GM12865 (cell line): ENCODE results near the gene PTH2.
"Not testable (repeated sequence)": the region's sequence is repeated elsewhere in the genome, so short reads cannot be mapped to it uniquely, and the experiment has no call there.

Experiments
- DNase-seq: peaks from one replicate; pipeline ENCODE4 v3.0.0; 2010; ENCODE audit warnings: low read depth
- H3K4me3 ChIP-seq: 2 replicates; pipeline ENCODE4 v1.5.1; 2011; ENCODE audit warnings: mild to moderate bottlenecking, low read depth, low read length, control low read depth
- TF ChIP-seq, protein P1 (sequence below): IDR thresholded peaks from 2 replicates; pipeline ENCODE4 v1.5.1; 2011; ENCODE audit warnings: low read length, control low read depth, low read depth, inconsistent platforms; ENCODE audit not compliant: insufficient read depth; ENCODE audit errors: missing control alignments

PTH2 gene

DNA sequence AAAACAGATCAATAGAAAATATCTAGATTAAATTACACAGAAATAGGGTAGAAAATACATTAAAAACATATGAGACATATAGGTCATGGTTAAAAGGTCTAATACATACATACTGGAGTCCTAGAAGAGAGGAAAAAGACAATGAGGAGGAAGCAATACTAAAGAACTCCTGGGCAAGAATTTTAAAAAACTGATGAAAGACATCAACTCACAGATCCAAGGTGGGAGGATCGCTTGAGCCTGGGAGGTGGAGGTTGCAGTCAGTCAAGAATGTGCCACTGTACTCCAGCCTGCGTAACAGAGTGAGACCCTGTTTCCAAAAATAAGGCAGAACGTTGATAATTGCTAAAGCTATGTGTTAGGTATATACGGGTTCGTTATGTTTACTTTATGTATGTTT lies 40.6 kb downstream of the PTH2 start:
- TF ChIP-seq, protein P1, sequence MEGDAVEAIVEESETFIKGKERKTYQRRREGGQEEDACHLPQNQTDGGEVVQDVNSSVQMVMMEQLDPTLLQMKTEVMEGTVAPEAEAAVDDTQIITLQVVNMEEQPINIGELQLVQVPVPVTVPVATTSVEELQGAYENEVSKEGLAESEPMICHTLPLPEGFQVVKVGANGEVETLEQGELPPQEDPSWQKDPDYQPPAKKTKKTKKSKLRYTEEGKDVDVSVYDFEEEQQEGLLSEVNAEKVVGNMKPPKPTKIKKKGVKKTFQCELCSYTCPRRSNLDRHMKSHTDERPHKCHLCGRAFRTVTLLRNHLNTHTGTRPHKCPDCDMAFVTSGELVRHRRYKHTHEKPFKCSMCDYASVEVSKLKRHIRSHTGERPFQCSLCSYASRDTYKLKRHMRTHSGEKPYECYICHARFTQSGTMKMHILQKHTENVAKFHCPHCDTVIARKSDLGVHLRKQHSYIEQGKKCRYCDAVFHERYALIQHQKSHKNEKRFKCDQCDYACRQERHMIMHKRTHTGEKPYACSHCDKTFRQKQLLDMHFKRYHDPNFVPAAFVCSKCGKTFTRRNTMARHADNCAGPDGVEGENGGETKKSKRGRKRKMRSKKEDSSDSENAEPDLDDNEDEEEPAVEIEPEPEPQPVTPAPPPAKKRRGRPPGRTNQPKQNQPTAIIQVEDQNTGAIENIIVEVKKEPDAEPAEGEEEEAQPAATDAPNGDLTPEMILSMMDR, result no peak
- no peak overlapping the region for H3K4me3 ChIP-seq
- DNase-seq, result no peak

- no peak overlapping the region for H3K4me3 ChIP-seq
- TF ChIP-seq, protein P1, result no peak
- no peak for DNase-seq
Measured at GRCh38 chr19:49380391-49380790, 42.9 kb downstream of the PTH2 start.

GRCh38 chr19:49378512-49378911 lies 44.7 kb downstream of the PTH2 start:
- no peak for DNase-seq
- TF ChIP-seq, protein P1, result no peak
- no peak overlapping the region for H3K4me3 ChIP-seq

- no peak for DNase-seq
- TF ChIP-seq, protein P1, result no peak
- no peak overlapping the region for H3K4me3 ChIP-seq
Measured at GRCh38 chr19:49374665-49375434, 48.4 kb downstream of the PTH2 start.

DNA sequence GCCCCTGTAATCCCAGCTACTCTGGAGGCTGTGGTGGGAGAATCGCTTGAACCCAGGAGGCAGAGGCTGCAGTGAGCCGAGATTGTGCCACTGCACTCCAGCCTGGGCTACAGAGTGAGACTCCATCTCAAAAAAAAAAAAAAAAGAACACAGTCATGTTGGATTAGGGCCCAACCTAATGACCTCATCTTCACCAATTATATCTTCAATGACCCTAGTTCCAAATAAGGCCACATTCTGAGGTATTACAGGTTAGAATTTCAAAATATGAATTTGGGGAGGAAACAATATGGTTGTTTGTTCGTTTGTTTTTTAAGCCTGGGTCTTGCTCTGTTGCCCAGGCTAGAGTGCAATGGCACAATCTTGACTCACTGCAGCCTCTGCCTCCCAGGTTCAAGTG lies 50.1 kb downstream of the PTH2 start:
- DNase-seq, H3K4me3 ChIP-seq: not testable (repeated sequence)
